OCI-LY3 (cell line): ENCODE results near the gene CARD18.

Experiments
- EZH2phosphoT487 ChIP-seq: fragments of 200-600 bp; shearing (Covaris generic); IDR thresholded peaks from 2 replicates; pipeline ENCODE4 v1.6.1; 2018; ENCODE audit warnings: antibody characterized with exemption, mixed run types, low read depth
- TF ChIP-seq, protein P1 (sequence below): fragments of 200-600, 300-600 bp; sonication (generic); IDR thresholded peaks from 2 replicates; pipeline ENCODE4 v1.5.1; 2014; ENCODE audit warnings: antibody characterized with exemption, low read length, low read depth

DNA sequence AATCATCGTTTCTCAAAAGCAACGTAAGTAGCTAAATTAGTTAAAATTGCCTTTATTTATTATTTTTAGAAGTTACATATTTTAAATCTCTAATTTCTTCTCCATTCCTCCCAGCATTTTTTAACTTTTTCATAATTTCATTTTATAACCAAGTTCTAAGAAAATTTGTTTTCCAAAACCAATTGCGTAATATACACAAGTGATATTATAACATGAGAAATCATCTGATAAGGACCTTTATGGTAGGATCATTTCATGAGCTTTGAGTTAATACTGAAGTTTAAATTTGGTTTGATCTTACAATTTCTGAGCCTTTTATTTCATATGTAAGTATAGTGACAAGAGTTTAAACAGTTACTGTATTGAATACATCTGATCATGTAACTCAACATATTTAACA, 27.7 kb upstream of the CARD18 start:
- TF ChIP-seq, protein P1, sequence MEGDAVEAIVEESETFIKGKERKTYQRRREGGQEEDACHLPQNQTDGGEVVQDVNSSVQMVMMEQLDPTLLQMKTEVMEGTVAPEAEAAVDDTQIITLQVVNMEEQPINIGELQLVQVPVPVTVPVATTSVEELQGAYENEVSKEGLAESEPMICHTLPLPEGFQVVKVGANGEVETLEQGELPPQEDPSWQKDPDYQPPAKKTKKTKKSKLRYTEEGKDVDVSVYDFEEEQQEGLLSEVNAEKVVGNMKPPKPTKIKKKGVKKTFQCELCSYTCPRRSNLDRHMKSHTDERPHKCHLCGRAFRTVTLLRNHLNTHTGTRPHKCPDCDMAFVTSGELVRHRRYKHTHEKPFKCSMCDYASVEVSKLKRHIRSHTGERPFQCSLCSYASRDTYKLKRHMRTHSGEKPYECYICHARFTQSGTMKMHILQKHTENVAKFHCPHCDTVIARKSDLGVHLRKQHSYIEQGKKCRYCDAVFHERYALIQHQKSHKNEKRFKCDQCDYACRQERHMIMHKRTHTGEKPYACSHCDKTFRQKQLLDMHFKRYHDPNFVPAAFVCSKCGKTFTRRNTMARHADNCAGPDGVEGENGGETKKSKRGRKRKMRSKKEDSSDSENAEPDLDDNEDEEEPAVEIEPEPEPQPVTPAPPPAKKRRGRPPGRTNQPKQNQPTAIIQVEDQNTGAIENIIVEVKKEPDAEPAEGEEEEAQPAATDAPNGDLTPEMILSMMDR: no peak
- TF ChIP-seq EZH2phosphoT487: no peak
